Stimulated activated CD4-positive, alpha-beta T cell treated with anti-CD3 and anti-CD28 coated beads, Interleukin-4, amount 100 ng/mL, for 48 hours (primary cell): ENCODE measurements around the gene DKK3.

Experiments used
- DNase-seq, 2 donors: peaks; one replicate each; pipeline ENCODE4 v3.0.0-alpha.2; 2020; ENCODE audit warnings: low read depth in 2 of 2

Gene DKK3

GRCh38 chr11:12029738-12030363, 21.4 kb upstream of the DKK3 start:
- no peak for DNase-seq

GRCh38 chr11:12029119-12029518, 20.7 kb upstream of the DKK3 start:
- no peak for DNase-seq

GRCh38 chr11:12028303-12028702, 19.9 kb upstream of the DKK3 start:
- no peak for DNase-seq

- no peak for DNase-seq
Observed at GRCh38 chr11:12026331-12027211, 18.1 kb upstream of the DKK3 start.

- DNase-seq, result no peak
Observed at GRCh38 chr11:12024254-12024926, 16.0 kb upstream of the DKK3 start.

GRCh38 chr11:12023015-12023414, 14.6 kb upstream of the DKK3 start:
- DNase-seq, result no peak

GRCh38 chr11:12020546-12020945, 12.1 kb upstream of the DKK3 start:
- no peak for DNase-seq

GRCh38 chr11:12019866-12020416, 11.5 kb upstream of the DKK3 start:
- DNase-seq, result no peak

- DNase-seq, result no peak
Observed at GRCh38 chr11:12019337-12019736, 10.9 kb upstream of the DKK3 start.

GRCh38 chr11:12017865-12018453, 9.5 kb upstream of the DKK3 start:
- no peak for DNase-seq

- no peak for DNase-seq
Observed at GRCh38 chr11:12017243-12017678, 8.8 kb upstream of the DKK3 start.

- DNase-seq, result no peak
Observed at GRCh38 chr11:12016246-12016645, 7.8 kb upstream of the DKK3 start.

- no peak for DNase-seq
Observed at GRCh38 chr11:12015486-12015885, 7.1 kb upstream of the DKK3 start.

GRCh38 chr11:12013781-12014180, 5.4 kb upstream of the DKK3 start:
- no peak for DNase-seq

- DNase-seq, result no peak
Observed at GRCh38 chr11:12009617-12010321, 1.3 kb upstream of the DKK3 start.

- no peak for DNase-seq
Observed at GRCh38 chr11:12008790-12009616, 577 bp upstream of the DKK3 start.

- no peak for DNase-seq
Observed at GRCh38 chr11:12007230-12007593, 1.2 kb downstream of the DKK3 start.

- no peak for DNase-seq
Observed at GRCh38 chr11:12006552-12007229, 1.7 kb downstream of the DKK3 start.

GRCh38 chr11:12005476-12005875, 3.0 kb downstream of the DKK3 start:
- DNase-seq, result no peak

GRCh38 chr11:12005061-12005460, 3.4 kb downstream of the DKK3 start:
- DNase-seq, result no peak
